ENCODE measurements around the gene WDFY4. TPM values are rescaled to one million over a fixed set of nuclear protein-coding genes. Genes with fewer than 3 reads are reported as not detected.

Gene WDFY4
- total RNA-seq, 1 donor from 2014 or later: 33.8 TPM

GRCh38 chr10:48722153-48723145 is 37.8 kb downstream of the WDFY4 start:
- Histone ChIP-seq H3K27ac (no peak overlapping the region), H3K9me3 (no peaks in the 10 kb centered on the region), H3K27me3 (no peaks in the 10 kb centered on the region), H3K4me3 (no peak overlapping the region), H3K36me3 (no peaks in the 10 kb centered on the region), H3K4me1 (no peaks in the 10 kb centered on the region)
- DNase-seq (ENCODE audit: low spot score in 2 of 2): no peak
- no peak for TF ChIP-seq CTCF (IDR thresholded peaks at IDR 0.05)
- intact Hi-C loops (cut with DNase I): no loop called here

- no peak for TF ChIP-seq CTCF (IDR thresholded peaks at IDR 0.05)
- H3K4me3 ChIP-seq: no peak overlapping the region
- no peak for DNase-seq (ENCODE audit: low spot score in 2 of 2)
- H3K4me1 ChIP-seq: no peaks in the 10 kb centered on the region
- H3K9me3 ChIP-seq: no peaks in the 10 kb centered on the region
- no peaks in the 10 kb centered on the region for H3K27me3 ChIP-seq
- intact Hi-C loops (cut with DNase I): no loop called here
- no peaks in the 10 kb centered on the region for H3K36me3 ChIP-seq
- no peak overlapping the region for H3K27ac ChIP-seq
Measured at GRCh38 chr10:48724127-48724526, 39.5 kb downstream of the WDFY4 start.

GRCh38 chr10:48725708-48726107 is 41.0 kb downstream of the WDFY4 start:
- Histone ChIP-seq H3K4me3 (no peak overlapping the region), H3K9me3 (no peaks in the 10 kb centered on the region), H3K27me3 (no peaks in the 10 kb centered on the region), H3K4me1 (no peaks in the 10 kb centered on the region), H3K36me3 (no peaks in the 10 kb centered on the region), H3K27ac (no peak overlapping the region)
- no peak for TF ChIP-seq CTCF (IDR thresholded peaks at IDR 0.05)
- DNase-seq (ENCODE audit: low spot score in 2 of 2): no peak
- intact Hi-C loops (cut with DNase I): no loop called here

- intact Hi-C loops (cut with DNase I): no loop called here
- H3K27ac ChIP-seq: no peak overlapping the region
- TF ChIP-seq CTCF (IDR thresholded peaks at IDR 0.05): no peak
- H3K27me3 ChIP-seq: no peaks in the 10 kb centered on the region
- H3K9me3 ChIP-seq: no peaks in the 10 kb centered on the region
- no peaks in the 10 kb centered on the region for H3K36me3 ChIP-seq
- H3K4me3 ChIP-seq: no peak overlapping the region
- no peaks in the 10 kb centered on the region for H3K4me1 ChIP-seq
- DNase-seq (ENCODE audit: low spot score in 2 of 2): no peak
Measured at GRCh38 chr10:48727866-48728265, 43.2 kb downstream of the WDFY4 start.

GRCh38 chr10:48729222-48729621 is 44.5 kb downstream of the WDFY4 start:
- Histone ChIP-seq H3K4me3 (no peak overlapping the region), H3K27ac (no peak overlapping the region), H3K36me3 (no peaks in the 10 kb centered on the region), H3K27me3 (no peaks in the 10 kb centered on the region), H3K4me1 (no peaks in the 10 kb centered on the region), H3K9me3 (no peaks in the 10 kb centered on the region)
- no peak for DNase-seq (ENCODE audit: low spot score in 2 of 2)
- intact Hi-C loops (cut with DNase I): no loop called here
- TF ChIP-seq CTCF (IDR thresholded peaks at IDR 0.05): no peak
